ENCODE results near the gene CLMN. TPM values are rescaled to one million over a fixed set of nuclear protein-coding genes. Genes with fewer than 3 reads are reported as not detected.

Gene CLMN
- total and polyA plus RNA-seq, 9 of the 15 experiments (the other 6 are each of a cell fraction or from before 2014, with no cell fraction given) = 0.01 to 0.18 (median 0.07) TPM; not detected in 4

GRCh38 chr14:95238487-95239298 lies 81.0 kb downstream of the CLMN start (continued):
- TF ChIP-seq CUX1 (CRISPR knock-in tag; IDR thresholded peaks at IDR 0.05) (no peak), COPS2 (conservative IDR thresholded peaks at IDR 0.05) (no peak), RBM22 (IDR thresholded peaks at IDR 0.05; ENCODE audit: low read depth, low read length, poor library complexity, severe bottlenecking) (no peak), WHSC1 (IDR thresholded peaks at IDR 0.05; ENCODE audit: low read length) (no peak)

GRCh38 chr14:95237958-95238340 lies 81.8 kb downstream of the CLMN start:
- intact Hi-C loops (cut with micrococcal nuclease) (no loop called here), in situ Hi-C loops (cut with MboI) (no loop called here)
- H3K9me3 ChIP-seq (replicated peaks; ENCODE audit: control insufficient read depth, insufficient read depth, low read depth, low read length) = no peaks in the 10 kb centered on the region
- H3K36me3 ChIP-seq (ENCODE audit: control insufficient read depth, insufficient read depth, low read length) = no peaks in the 10 kb centered on the region
- no peak overlapping the region for H3K9ac ChIP-seq (ENCODE audit: insufficient read depth in 1 of 2, low read depth in 2 of 2, low read length in 2 of 2)
- DNase-seq (ENCODE audit: extremely low read depth in 1 of 4, low spot score in 3 of 4) (no peak), ATAC-seq (no peak), FAIRE-seq (no peak)
- peaks cover 5 to 30% of the 10 kb centered on the region in 2 experiments; a peak in 4 of 5 replicates for H3K27me3 ChIP-seq (ENCODE audit: control insufficient read depth in 2 of 2, insufficient read depth in 2 of 2, low read length in 2 of 2)
- no TSS peak for BruUV-seq (replicated peaks)
- WGBS (ENCODE audit: insufficient coverage, low coverage, missing lambda C conversion rate) = 0% methylated on average over 7 of the region's 11 CpGs
- H2AFZ ChIP-seq (ENCODE audit: low read depth, low read length) = no peak overlapping the region
- H3K27ac ChIP-seq (ENCODE audit: extremely low read depth, low read depth, low read length) = no peak overlapping the region
- no peaks in the 10 kb centered on the region; the same call in 1 of the 2 replicates for H4K20me1 ChIP-seq (replicated peaks; ENCODE audit: control insufficient read depth, insufficient read depth, low read length)
- H3K4me3 ChIP-seq = no peak overlapping the region
- POLR2A ChIA-PET = no interaction called here
- no peaks in the 10 kb centered on the region for H3K9me1 ChIP-seq (ENCODE audit: control insufficient read depth, insufficient read depth, low read length)
- H3K4me1 ChIP-seq (replicated peaks in 1 of 2; ENCODE audit: control insufficient read depth in 2 of 2, insufficient read depth in 2 of 2, low read length in 2 of 2) = no peaks in the 10 kb centered on the region
- CTCF ChIA-PET (ENCODE audit: low intra/inter-chr PET ratio) = no interaction called here
- no peaks in the 10 kb centered on the region for H3K79me2 ChIP-seq (ENCODE audit: control insufficient read depth, insufficient read depth, low read length)
- H3K4me2 ChIP-seq (ENCODE audit: insufficient read depth, low read length) = no peak overlapping the region
- TF ChIP-seq ATF2 (CRISPR knock-in tag; IDR thresholded peaks at IDR 0.05) (no peak), ZNF324 (CRISPR knock-in tag; IDR thresholded peaks at IDR 0.05) (no peak), NFRKB (IDR thresholded peaks at IDR 0.05; ENCODE audit: low read depth) (no peak), PKNOX1 (IDR thresholded peaks at IDR 0.05) (no peak), ZKSCAN8 (CRISPR knock-in tag; IDR thresholded peaks at IDR 0.05) (no peak), GMEB1 (CRISPR knock-in tag; IDR thresholded peaks at IDR 0.05) (no peak), GTF2F1 (IDR thresholded peaks at IDR 0.05; ENCODE audit: low read depth, low read length) (no peak), KLF16 (IDR thresholded peaks at IDR 0.05) (no peak)

Data from K562 (cell line).